ENCODE measurements around the gene ZC3H12D.

- TF ChIP-seq, protein P1, sequence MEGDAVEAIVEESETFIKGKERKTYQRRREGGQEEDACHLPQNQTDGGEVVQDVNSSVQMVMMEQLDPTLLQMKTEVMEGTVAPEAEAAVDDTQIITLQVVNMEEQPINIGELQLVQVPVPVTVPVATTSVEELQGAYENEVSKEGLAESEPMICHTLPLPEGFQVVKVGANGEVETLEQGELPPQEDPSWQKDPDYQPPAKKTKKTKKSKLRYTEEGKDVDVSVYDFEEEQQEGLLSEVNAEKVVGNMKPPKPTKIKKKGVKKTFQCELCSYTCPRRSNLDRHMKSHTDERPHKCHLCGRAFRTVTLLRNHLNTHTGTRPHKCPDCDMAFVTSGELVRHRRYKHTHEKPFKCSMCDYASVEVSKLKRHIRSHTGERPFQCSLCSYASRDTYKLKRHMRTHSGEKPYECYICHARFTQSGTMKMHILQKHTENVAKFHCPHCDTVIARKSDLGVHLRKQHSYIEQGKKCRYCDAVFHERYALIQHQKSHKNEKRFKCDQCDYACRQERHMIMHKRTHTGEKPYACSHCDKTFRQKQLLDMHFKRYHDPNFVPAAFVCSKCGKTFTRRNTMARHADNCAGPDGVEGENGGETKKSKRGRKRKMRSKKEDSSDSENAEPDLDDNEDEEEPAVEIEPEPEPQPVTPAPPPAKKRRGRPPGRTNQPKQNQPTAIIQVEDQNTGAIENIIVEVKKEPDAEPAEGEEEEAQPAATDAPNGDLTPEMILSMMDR (IDR thresholded peaks at IDR 0.05; ENCODE audit: low read depth, low read length, poor library complexity, severe bottlenecking), result no peak
- TF ChIP-seq EZH2phosphoT487 (IDR thresholded peaks at IDR 0.05; ENCODE audit: borderline replicate concordance, low read length), result no peak
Observed at GRCh38 chr6:149471801-149472200, 13.0 kb downstream of the ZC3H12D start.

All from DOHH2 (cell line).